ENCODE data around the gene PRR12. TPM values are rescaled to one million over a fixed set of nuclear protein-coding genes. Genes with fewer than 3 reads are reported as not detected.
A peak's percentile ranks its signal among the peaks of the same experiment; 100 is the strongest.

PRR12 gene
- total RNA-seq, 4 donors from 2014 or later, result 2.6 to 63.1 (median 8.6) TPM

GRCh38 chr19:49579947-49580263, 11.1 kb upstream of the PRR12 start:
- TF ChIP-seq POLR2A (IDR thresholded peaks at IDR 0.05), result no peak
- TF ChIP-seq, protein P1, sequence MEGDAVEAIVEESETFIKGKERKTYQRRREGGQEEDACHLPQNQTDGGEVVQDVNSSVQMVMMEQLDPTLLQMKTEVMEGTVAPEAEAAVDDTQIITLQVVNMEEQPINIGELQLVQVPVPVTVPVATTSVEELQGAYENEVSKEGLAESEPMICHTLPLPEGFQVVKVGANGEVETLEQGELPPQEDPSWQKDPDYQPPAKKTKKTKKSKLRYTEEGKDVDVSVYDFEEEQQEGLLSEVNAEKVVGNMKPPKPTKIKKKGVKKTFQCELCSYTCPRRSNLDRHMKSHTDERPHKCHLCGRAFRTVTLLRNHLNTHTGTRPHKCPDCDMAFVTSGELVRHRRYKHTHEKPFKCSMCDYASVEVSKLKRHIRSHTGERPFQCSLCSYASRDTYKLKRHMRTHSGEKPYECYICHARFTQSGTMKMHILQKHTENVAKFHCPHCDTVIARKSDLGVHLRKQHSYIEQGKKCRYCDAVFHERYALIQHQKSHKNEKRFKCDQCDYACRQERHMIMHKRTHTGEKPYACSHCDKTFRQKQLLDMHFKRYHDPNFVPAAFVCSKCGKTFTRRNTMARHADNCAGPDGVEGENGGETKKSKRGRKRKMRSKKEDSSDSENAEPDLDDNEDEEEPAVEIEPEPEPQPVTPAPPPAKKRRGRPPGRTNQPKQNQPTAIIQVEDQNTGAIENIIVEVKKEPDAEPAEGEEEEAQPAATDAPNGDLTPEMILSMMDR (IDR thresholded peaks at IDR 0.05), result no peak
- intact Hi-C loops (cut with DNase I; ENCODE audit: low total_unique reads), result no loop called here
- H3K9me3 ChIP-seq, result no peaks in the 10 kb centered on the region
- H3K27me3 ChIP-seq, result no peaks in the 10 kb centered on the region
- H3K36me3 ChIP-seq, result no peaks in the 10 kb centered on the region
- peak overlapping the region; percentile 76 for H3K27ac ChIP-seq
- peak overlapping the region; percentile 55 to 56 for H3K4me3 ChIP-seq
- peaks cover 0 to 5% of the 10 kb centered on the region in 2 donors for H3K4me1 ChIP-seq
- no peak for DNase-seq

- Histone ChIP-seq H3K36me3 (no peaks in the 10 kb centered on the region), H3K4me1 (peaks cover 0 to 5% of the 10 kb centered on the region in 2 donors), H3K27me3 (no peaks in the 10 kb centered on the region), H3K9me3 (no peaks in the 10 kb centered on the region), H3K4me3 (peak within 1 kb of the TSS; percentile 55 to 56), H3K27ac (peak within 1 kb of the TSS; percentile 76)
- intact Hi-C loops (cut with DNase I; ENCODE audit: low total_unique reads), result no loop called here
- peak; percentile 95 to 96 for DNase-seq
- TF ChIP-seq POLR2A (IDR thresholded peaks at IDR 0.05), result peak; percentile 83 to 89
- TF ChIP-seq, protein P1 (IDR thresholded peaks at IDR 0.05), result peak in 2 of 4 experiments; percentile 32 to 55
Measured at GRCh38 chr19:49580264-49581006, 10.5 kb upstream of the PRR12 start, which contains the start of gene NOSIP. TSS of gene NOSIP (minus strand) at chr19:49580556. CDS start at chr19:49560691, 19,865 bp downstream.

DNA sequence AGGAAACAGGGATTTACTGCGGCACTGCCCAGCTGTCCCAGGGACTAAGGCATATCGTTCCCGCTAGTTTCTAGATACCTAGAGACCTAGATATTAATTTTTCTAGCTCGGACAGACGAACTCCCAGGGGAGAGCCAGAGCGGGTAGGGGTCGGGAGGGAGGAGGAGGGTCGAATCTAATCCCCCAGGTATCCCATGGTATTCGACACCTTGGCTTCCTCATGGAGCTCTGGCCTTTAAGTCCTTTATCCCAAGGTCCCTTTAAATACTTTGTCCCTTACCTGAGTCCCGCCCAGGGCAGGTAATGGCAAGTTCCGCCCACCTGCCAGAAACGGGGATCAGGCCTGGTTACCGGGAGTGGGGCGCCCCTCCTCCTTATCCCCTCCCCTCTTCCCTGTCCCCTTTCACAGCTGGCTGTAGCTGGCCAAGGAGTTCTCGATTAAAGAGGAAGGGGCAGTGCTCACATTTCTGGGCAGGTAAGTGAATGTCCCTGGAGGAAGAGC, 9.9 kb upstream of the PRR12 start, which contains the start of gene PRRG2:
TSS of gene PRRG2 (plus strand) at position 310 of the 502 bp plus-strand sequence. CDS start 1,904 bp downstream, outside the sequence.
- intact Hi-C loops (cut with DNase I; ENCODE audit: low total_unique reads), result no loop called here
- Histone ChIP-seq H3K36me3 (no peaks in the 10 kb centered on the region), H3K27me3 (no peaks in the 10 kb centered on the region), H3K4me1 (peaks cover 0 to 5% of the 10 kb centered on the region in 2 donors), H3K4me3 (peak within 1 kb of the TSS; percentile 55 to 56), H3K27ac (peak within 1 kb of the TSS; percentile 76), H3K9me3 (no peaks in the 10 kb centered on the region)
- TF ChIP-seq, protein P1 (IDR thresholded peaks at IDR 0.05), result no peak
- TF ChIP-seq POLR2A (IDR thresholded peaks at IDR 0.05), result no peak
- peak in 1 of 2 donors; percentile 25 for DNase-seq

GRCh38 chr19:49583239-49583638, 7.7 kb upstream of the PRR12 start:
- Histone ChIP-seq H3K36me3 (no peaks in the 10 kb centered on the region), H3K4me3 (no peak overlapping the region), H3K4me1 (peaks cover 0 to 5% of the 10 kb centered on the region in 2 donors), H3K9me3 (no peaks in the 10 kb centered on the region), H3K27me3 (no peaks in the 10 kb centered on the region), H3K27ac (no peak overlapping the region)
- DNase-seq, result no peak
- TF ChIP-seq, protein P1 (IDR thresholded peaks at IDR 0.05), result no peak
- no peak for TF ChIP-seq POLR2A (IDR thresholded peaks at IDR 0.05)
- intact Hi-C loops (cut with DNase I; ENCODE audit: low total_unique reads), result no loop called here

- DNase-seq, result no peak
- no peaks in the 10 kb centered on the region for H3K27me3 ChIP-seq
- no peak for TF ChIP-seq POLR2A (IDR thresholded peaks at IDR 0.05)
- TF ChIP-seq, protein P1 (IDR thresholded peaks at IDR 0.05), result no peak
- intact Hi-C loops (cut with DNase I; ENCODE audit: low total_unique reads), result no loop called here
- H3K4me1 ChIP-seq, result no peaks in the 10 kb centered on the region
- no peaks in the 10 kb centered on the region for H3K36me3 ChIP-seq
- no peaks in the 10 kb centered on the region for H3K9me3 ChIP-seq
- H3K27ac ChIP-seq, result no peak overlapping the region
- no peak overlapping the region for H3K4me3 ChIP-seq
Measured at GRCh38 chr19:49585023-49585422, 6.0 kb upstream of the PRR12 start.
